Progenitor cell of endocrine pancreas (in vitro differentiated cells): Measurements from ENCODE around the gene ARHGAP19. TPM values are rescaled to one million over a fixed set of nuclear protein-coding genes. Genes with fewer than 3 reads are reported as not detected.

Source experiments
- DNase-seq: peaks from one replicate; pipeline ENCODE4 v3.0.0; 2021; ENCODE audit warnings: low spot score; ENCODE audit not compliant: unreplicated experiment
- H3K27ac Mint-ChIP-seq: 2 replicates; pipeline ENCODE4 v1.8.0; 2021; ENCODE audit warnings: mild to moderate bottlenecking, moderate library complexity, mixed read lengths
- H3K27me3 Mint-ChIP-seq: 2 replicates; pipeline ENCODE4 v1.8.0; 2021; ENCODE audit warnings: mixed read lengths
- H3K36me3 Mint-ChIP-seq: 2 replicates; pipeline ENCODE4 v1.8.0; 2022; ENCODE audit warnings: mixed read lengths; ENCODE audit not compliant: insufficient read depth
- H3K4me1 Mint-ChIP-seq: 2 replicates; pipeline ENCODE4 v1.8.0; 2021; ENCODE audit warnings: low read depth, mixed read lengths
- H3K4me3 Mint-ChIP-seq: 2 replicates; pipeline ENCODE4 v1.8.0; 2021; ENCODE audit warnings: low read depth, mild to moderate bottlenecking, moderate library complexity, mixed read lengths
- H3K9me3 Mint-ChIP-seq: 2 replicates; pipeline ENCODE4 v1.8.0; 2021; ENCODE audit warnings: low read depth, mixed read lengths
- CTCF ChIP-seq: fragments of 200-600 bp; sonication (generic); IDR thresholded peaks from one replicate; pipeline ENCODE4 v1.5.0; 2021; ENCODE audit warnings: antibody characterized with exemption, mild to moderate bottlenecking; ENCODE audit not compliant: unreplicated experiment
- total RNA-seq: library from RNA; stranded (reverse); gene quantifications from 2 replicates; pipeline ENCODE4 v1.2.1, GENCODE V29; 2021

ARHGAP19 gene
- total RNA-seq, 1 donor from 2014 or later: 21.1 TPM

DNA sequence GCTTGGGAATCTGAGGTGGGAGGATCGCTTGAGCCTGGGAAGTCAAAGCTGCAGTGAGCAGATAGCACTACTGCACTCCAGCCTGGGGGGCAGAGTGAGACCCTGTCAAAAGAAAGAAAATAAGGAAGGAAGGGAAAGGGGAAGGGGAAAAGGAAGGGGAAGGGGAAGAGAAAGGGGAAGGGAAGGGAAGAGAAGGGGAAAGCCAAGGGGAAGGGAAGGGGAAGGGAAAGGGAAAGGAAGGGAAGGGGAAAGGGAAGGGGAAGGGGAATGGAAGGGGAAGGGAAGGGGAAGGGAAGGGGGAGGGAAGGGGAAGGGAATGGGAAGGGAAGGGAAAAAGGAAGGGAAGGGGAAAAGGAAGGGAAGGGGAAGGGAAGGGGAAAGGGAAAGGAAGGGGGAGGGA lies 41.5 kb downstream of the ARHGAP19 start:
- no peaks in the 10 kb centered on the region for H3K4me1 Mint-ChIP-seq
- no peak for DNase-seq
- no peak for TF ChIP-seq CTCF
- H3K4me3 Mint-ChIP-seq: no peak overlapping the region
- H3K27ac Mint-ChIP-seq: no peak overlapping the region
- H3K27me3 Mint-ChIP-seq: no peaks in the 10 kb centered on the region
- peaks cover 30% of the 10 kb centered on the region for H3K36me3 Mint-ChIP-seq
- H3K9me3 Mint-ChIP-seq: no peaks in the 10 kb centered on the region

DNA sequence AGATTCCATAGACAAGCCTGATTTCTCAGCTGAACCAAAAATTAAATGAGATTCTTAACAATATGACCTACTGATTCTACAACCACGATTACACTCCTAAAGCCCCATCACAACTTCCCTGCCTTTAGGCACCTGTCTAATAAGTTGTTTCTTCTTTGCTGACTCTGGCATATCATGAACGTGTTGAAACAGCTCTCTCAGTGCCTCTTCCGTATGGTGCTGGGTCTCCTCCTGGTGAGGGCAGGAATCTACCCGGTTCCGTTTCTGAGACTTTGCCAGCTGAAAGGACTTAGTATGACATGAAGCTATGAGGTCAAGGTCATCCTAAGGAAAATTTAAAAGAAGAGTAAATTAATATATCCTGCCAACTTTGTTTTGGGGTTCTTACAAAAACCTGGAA lies 48.6 kb downstream of the ARHGAP19 start:
- TF ChIP-seq CTCF: no peak
- H3K4me1 Mint-ChIP-seq: no peaks in the 10 kb centered on the region
- H3K27ac Mint-ChIP-seq: no peak overlapping the region
- H3K9me3 Mint-ChIP-seq: no peaks in the 10 kb centered on the region
- DNase-seq: no peak
- H3K4me3 Mint-ChIP-seq: no peak overlapping the region
- no peaks in the 10 kb centered on the region for H3K27me3 Mint-ChIP-seq
- peaks cover 15% of the 10 kb centered on the region for H3K36me3 Mint-ChIP-seq

DNA sequence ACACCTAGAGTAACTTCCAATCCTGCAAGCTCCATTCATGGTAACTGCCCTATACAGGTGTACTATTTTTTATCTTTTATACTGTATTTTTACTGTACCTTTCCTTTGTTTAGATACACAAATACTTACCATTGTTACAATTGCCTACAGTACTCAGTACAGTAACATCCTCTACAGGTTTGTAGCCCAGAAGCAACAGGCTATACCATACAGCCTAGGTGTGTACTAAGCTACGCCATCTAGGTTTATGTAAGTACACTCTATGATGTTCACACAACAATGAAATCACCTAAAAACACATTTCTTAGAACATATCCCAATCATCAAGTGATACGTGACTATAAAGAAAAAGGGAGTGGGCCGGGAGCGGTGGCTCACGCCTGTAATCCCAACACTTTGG lies 53.6 kb downstream of the ARHGAP19 start:
- Mint-ChIP-seq H3K9me3 (no peaks in the 10 kb centered on the region), H3K4me1 (peaks cover 1% of the 10 kb centered on the region), H3K4me3 (no peak overlapping the region), H3K36me3 (peaks cover 5% of the 10 kb centered on the region), H3K27ac (no peak overlapping the region), H3K27me3 (no peaks in the 10 kb centered on the region)
- DNase-seq: no peak
- no peak for TF ChIP-seq CTCF

DNA sequence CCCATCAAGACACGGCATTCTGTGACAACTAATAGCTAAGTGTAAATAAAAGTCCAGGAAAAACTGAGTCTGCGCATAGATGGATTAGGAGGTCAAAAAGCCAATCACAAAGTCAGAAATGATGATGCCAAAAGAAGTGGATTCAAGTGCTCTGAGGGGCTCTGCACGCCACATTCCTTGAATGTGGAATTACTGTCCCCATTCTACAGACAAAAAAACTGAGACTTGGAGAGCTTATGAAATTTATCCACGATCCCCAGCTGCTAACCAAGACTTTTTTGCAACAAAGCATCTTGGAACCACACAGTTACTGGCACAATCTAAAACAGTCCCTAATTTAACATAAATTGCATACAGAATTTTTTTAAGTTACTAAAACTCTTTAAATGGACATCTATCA lies 57.1 kb downstream of the ARHGAP19 start:
- peaks cover 1% of the 10 kb centered on the region for H3K4me1 Mint-ChIP-seq
- peaks cover 1% of the 10 kb centered on the region for H3K36me3 Mint-ChIP-seq
- H3K4me3 Mint-ChIP-seq: no peak overlapping the region
- H3K9me3 Mint-ChIP-seq: no peaks in the 10 kb centered on the region
- H3K27me3 Mint-ChIP-seq: no peaks in the 10 kb centered on the region
- H3K27ac Mint-ChIP-seq: no peak overlapping the region
- no peak for DNase-seq
- TF ChIP-seq CTCF: no peak

GRCh38 chr10:97234400-97234799 lies 58.0 kb downstream of the ARHGAP19 start:
- no peak overlapping the region for H3K4me3 Mint-ChIP-seq
- H3K27ac Mint-ChIP-seq: no peak overlapping the region
- DNase-seq: no peak
- H3K4me1 Mint-ChIP-seq: peaks cover 1% of the 10 kb centered on the region
- no peaks in the 10 kb centered on the region for H3K9me3 Mint-ChIP-seq
- H3K27me3 Mint-ChIP-seq: no peaks in the 10 kb centered on the region
- peak; percentile 74 for TF ChIP-seq CTCF
- H3K36me3 Mint-ChIP-seq: peaks cover 1% of the 10 kb centered on the region
